Astrocyte (in vitro differentiated cells and primary cell): ENCODE measurements around the gene ALPK3. TPM values are rescaled to one million over a fixed set of nuclear protein-coding genes. Genes with fewer than 3 reads are reported as not detected.

Source experiments
- DNase-seq: peaks from one replicate; pipeline ENCODE4 v3.0.0-alpha.2; 2010; ENCODE audit warnings: low read depth
- FAIRE-seq: peaks from 2 replicates; lab custom pipeline; 2011; peaks lifted over from hg19 to GRCh38; lab: Jason Lieb, UNC
- H2AFZ ChIP-seq: 2 replicates; pipeline ENCODE4 v1.6.0; 2012; ENCODE audit warnings: low read depth, low read length, inconsistent platforms
- H3K27ac ChIP-seq: 2 replicates; pipeline ENCODE4 v1.5.1; 2011; ENCODE audit warnings: low read depth, low read length, inconsistent platforms
- H3K27me3 ChIP-seq: 2 replicates; pipeline ENCODE4 v1.6.0; 2011; ENCODE audit warnings: low read length, inconsistent platforms; ENCODE audit not compliant: insufficient read depth
- H3K36me3 ChIP-seq: 2 replicates; pipeline ENCODE4 v1.5.1; 2011; ENCODE audit warnings: low read length, inconsistent platforms; ENCODE audit not compliant: insufficient read depth
- H3K4me1 ChIP-seq: 2 replicates; pipeline ENCODE4 v1.5.1; 2011; ENCODE audit warnings: low read length, inconsistent platforms; ENCODE audit not compliant: insufficient read depth
- H3K4me2 ChIP-seq: 2 replicates; pipeline ENCODE4 v1.6.0; 2012; ENCODE audit warnings: low read length, inconsistent platforms
- H3K4me3 ChIP-seq: 2 replicates; pipeline ENCODE4 v1.5.1; 2011; ENCODE audit warnings: low read depth, mild to moderate bottlenecking, low read length, inconsistent platforms; ENCODE audit not compliant: insufficient read depth
- H3K79me2 ChIP-seq: 2 replicates; pipeline ENCODE4 v1.6.0; 2012; ENCODE audit warnings: mild to moderate bottlenecking, low read length, inconsistent platforms; ENCODE audit not compliant: insufficient read depth
- H3K9ac ChIP-seq: 2 replicates; pipeline ENCODE4 v1.6.0; 2012; ENCODE audit warnings: mild to moderate bottlenecking, low read length, inconsistent platforms
- H3K9me3 ChIP-seq: 2 replicates; pipeline ENCODE4 v1.5.1; 2012; ENCODE audit warnings: low read depth, mild to moderate bottlenecking, low read length, inconsistent platforms; ENCODE audit not compliant: insufficient read depth
- H4K20me1 ChIP-seq: 2 replicates; pipeline ENCODE4 v1.6.0; 2012; ENCODE audit warnings: low read length, inconsistent platforms; ENCODE audit not compliant: insufficient read depth
- H3K27ac Mint-ChIP-seq: one replicate; pipeline ENCODE4 v1.8.0; 2021; ENCODE audit warnings: mild to moderate bottlenecking, mixed read lengths; ENCODE audit not compliant: unreplicated experiment
- H3K27me3 Mint-ChIP-seq: one replicate; pipeline ENCODE4 v1.8.0; 2021; ENCODE audit warnings: low read depth, mixed read lengths; ENCODE audit not compliant: unreplicated experiment
- H3K36me3 Mint-ChIP-seq: one replicate; pipeline ENCODE4 v1.8.0; 2021; ENCODE audit warnings: low read depth, mixed read lengths; ENCODE audit not compliant: unreplicated experiment
- H3K4me1 Mint-ChIP-seq: one replicate; pipeline ENCODE4 v1.8.0; 2021; ENCODE audit warnings: low read depth, mixed read lengths; ENCODE audit not compliant: unreplicated experiment
- H3K4me3 Mint-ChIP-seq: one replicate; pipeline ENCODE4 v1.8.0; 2021; ENCODE audit warnings: mild to moderate bottlenecking, moderate library complexity, mixed read lengths; ENCODE audit not compliant: unreplicated experiment
- H3K9me3 Mint-ChIP-seq: one replicate; pipeline ENCODE4 v1.8.0; 2021; ENCODE audit warnings: mild to moderate bottlenecking, mixed read lengths; ENCODE audit not compliant: unreplicated experiment
- CTCF ChIP-seq: IDR thresholded peaks from 2 replicates; pipeline ENCODE4 v1.5.1; 2011; ENCODE audit warnings: low read depth, mild to moderate bottlenecking, inconsistent platforms, low read length, moderate library complexity; ENCODE audit not compliant: insufficient read depth
- EZH2 ChIP-seq: IDR thresholded peaks from 2 replicates; pipeline ENCODE4 v1.6.1; 2012; ENCODE audit warnings: mild to moderate bottlenecking, low read length, inconsistent platforms; ENCODE audit not compliant: insufficient read depth
- total RNA-seq: library from RNA; stranded (reverse); gene quantifications from 2 replicates; pipeline ENCODE4 v1.2.1, GENCODE V29; 2021

ALPK3 gene
- total RNA-seq, 1 donor from 2014 or later = 9.1 TPM

- peaks cover 8% of the 10 kb centered on the region for H3K27me3 Mint-ChIP-seq
- no peaks in the 10 kb centered on the region for H3K36me3 ChIP-seq
- no peak for FAIRE-seq
Observed at GRCh38 chr15:84864444-84864795, 47.3 kb downstream of the ALPK3 start.

GRCh38 chr15:84865074-84865569 is 48.0 kb downstream of the ALPK3 start:
- Mint-ChIP-seq H3K4me3 (no peak overlapping the region), H3K9me3 (no peaks in the 10 kb centered on the region), H3K27ac (no peak overlapping the region), H3K36me3 (peaks cover 15% of the 10 kb centered on the region), H3K4me1 (no peaks in the 10 kb centered on the region), H3K27me3 (peaks cover 8% of the 10 kb centered on the region)
- H4K20me1 ChIP-seq = no peaks in the 10 kb centered on the region
- no peaks in the 10 kb centered on the region for H3K4me1 ChIP-seq
- no peak for DNase-seq
- no peak overlapping the region for H3K4me3 ChIP-seq
- TF ChIP-seq EZH2 = no peak
- no peak for TF ChIP-seq CTCF
- H3K79me2 ChIP-seq = no peaks in the 10 kb centered on the region
- H3K27me3 ChIP-seq = no peaks in the 10 kb centered on the region
- H3K36me3 ChIP-seq = no peaks in the 10 kb centered on the region
- no peak overlapping the region for H3K9ac ChIP-seq
- no peaks in the 10 kb centered on the region for H3K9me3 ChIP-seq
- no peak overlapping the region for H3K4me2 ChIP-seq
- H3K27ac ChIP-seq = no peak overlapping the region
- H2AFZ ChIP-seq = no peak overlapping the region
- no peak for FAIRE-seq

More at GRCh38 chr15:84864444-84864795, 47.3 kb downstream of the ALPK3 start:
- H3K4me3 ChIP-seq = no peak overlapping the region
- TF ChIP-seq CTCF (no peak), EZH2 (no peak)
- H3K4me2 ChIP-seq = no peak overlapping the region
- Mint-ChIP-seq H3K36me3 (peaks cover 14% of the 10 kb centered on the region), H3K27ac (no peak overlapping the region), H3K9me3 (no peaks in the 10 kb centered on the region), H3K4me3 (no peak overlapping the region), H3K4me1 (no peaks in the 10 kb centered on the region)
- no peaks in the 10 kb centered on the region for H4K20me1 ChIP-seq
- H3K9me3 ChIP-seq = no peaks in the 10 kb centered on the region
- H2AFZ ChIP-seq = no peak overlapping the region
- H3K9ac ChIP-seq = no peak overlapping the region
- DNase-seq = no peak
- no peaks in the 10 kb centered on the region for H3K4me1 ChIP-seq
- no peaks in the 10 kb centered on the region for H3K79me2 ChIP-seq
- no peaks in the 10 kb centered on the region for H3K27me3 ChIP-seq
- no peak overlapping the region for H3K27ac ChIP-seq

- Histone ChIP-seq H3K9me3 (no peaks in the 10 kb centered on the region), H3K4me2 (no peak overlapping the region), H4K20me1 (no peaks in the 10 kb centered on the region), H3K79me2 (no peaks in the 10 kb centered on the region), H3K9ac (no peak overlapping the region), H3K27ac (no peak overlapping the region), H3K4me3 (no peak overlapping the region), H3K27me3 (no peaks in the 10 kb centered on the region), H2AFZ (no peak overlapping the region), H3K4me1 (no peaks in the 10 kb centered on the region), H3K36me3 (no peaks in the 10 kb centered on the region)
- Mint-ChIP-seq H3K4me3 (no peak overlapping the region), H3K27ac (no peak overlapping the region), H3K36me3 (peaks cover 21% of the 10 kb centered on the region), H3K27me3 (peaks cover 16% of the 10 kb centered on the region), H3K9me3 (no peaks in the 10 kb centered on the region), H3K4me1 (no peaks in the 10 kb centered on the region)
- FAIRE-seq (no peak), DNase-seq (no peak)
- TF ChIP-seq CTCF = no peak
- no peak for TF ChIP-seq EZH2
Observed at GRCh38 chr15:84868037-84868880, 51.1 kb downstream of the ALPK3 start.
